RKO (cell line): Measurements from ENCODE around the gene DCTN2.
A peak's percentile ranks its signal among the peaks of the same experiment; 100 is the strongest.

ENCODE experiments used
- DNase-seq: peaks from one replicate; pipeline ENCODE4 v3.0.0-alpha.2; 2016; ENCODE audit warnings: low spot score

The DCTN2 gene

GRCh38 chr12:57549909-57550640, 3.1 kb upstream of the DCTN2 start, which contains the start of gene KIF5A:
TSS of gene KIF5A (plus strand) at chr12:57550044. CDS start at chr12:57550272, 228 bp downstream.
- DNase-seq, result no peak

DNA sequence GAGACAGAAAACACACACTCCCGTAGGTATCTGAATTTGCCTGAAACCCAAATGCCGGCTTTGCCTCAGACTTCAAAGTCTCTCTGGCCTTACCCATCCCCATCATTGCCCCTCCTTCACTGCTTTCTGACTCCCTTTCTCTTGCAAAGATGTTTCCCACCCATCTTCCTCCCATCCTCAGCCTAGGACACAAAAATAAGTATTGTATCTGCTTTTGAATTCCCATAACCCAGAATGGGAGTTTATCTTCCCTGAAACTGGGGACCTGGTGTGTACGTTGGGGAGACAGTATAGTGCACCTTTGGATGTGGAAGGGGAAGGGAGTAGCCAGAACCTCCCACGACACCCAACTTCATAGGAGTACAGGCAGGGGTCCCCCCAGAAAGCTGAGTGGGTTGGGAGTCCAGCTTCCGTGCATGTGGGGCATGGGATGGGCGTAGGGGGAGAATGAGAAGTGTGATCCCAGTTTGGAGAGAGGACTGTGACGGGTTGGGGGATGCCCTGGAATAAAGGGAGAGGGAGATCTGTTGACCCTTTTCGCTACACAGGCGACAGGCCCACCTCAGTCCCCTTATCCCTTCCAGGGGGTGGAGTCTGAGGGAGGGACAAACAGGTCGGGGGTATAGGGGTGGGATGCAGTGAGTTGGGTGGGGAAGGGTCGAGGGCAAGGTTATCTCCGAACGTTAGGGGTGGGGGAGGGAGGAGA, 2.4 kb upstream of the DCTN2 start:
- no peak for DNase-seq

DNA sequence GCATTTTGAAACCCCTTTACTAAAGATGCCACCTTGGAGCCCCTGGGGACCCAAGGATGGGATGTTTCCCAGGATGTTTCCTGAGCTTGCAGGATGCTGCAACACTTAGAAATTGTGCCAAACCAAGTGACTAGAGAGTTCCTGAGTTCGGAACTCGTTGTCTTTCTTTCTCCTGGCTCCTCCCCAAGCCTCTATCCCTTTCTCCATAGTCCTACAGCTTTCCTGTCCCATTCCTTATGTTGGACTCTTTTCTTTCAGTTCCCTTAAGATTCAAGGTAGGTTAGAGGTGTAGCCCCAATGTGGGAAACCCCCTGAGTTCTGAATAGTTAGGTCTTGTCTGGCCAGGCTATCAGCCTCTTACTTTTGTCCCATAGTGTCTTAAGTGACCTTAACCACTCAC, 1.5 kb upstream of the DCTN2 start:
- no peak for DNase-seq

DNA sequence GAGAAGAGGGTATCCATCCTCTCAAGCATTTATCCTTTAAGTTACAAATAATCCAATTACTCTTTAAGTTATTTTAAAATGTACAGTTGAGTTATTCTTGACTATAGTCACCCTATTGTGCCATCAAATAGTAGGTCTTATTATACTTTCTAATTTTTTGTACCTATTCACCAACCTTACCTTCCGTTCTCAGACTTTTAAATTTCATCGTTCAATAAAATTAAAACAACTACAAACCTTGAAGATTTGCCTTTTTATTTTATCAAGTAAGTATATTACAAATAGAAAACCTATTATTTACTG, 972 bp upstream of the DCTN2 start:
- DNase-seq, result no peak

GRCh38 chr12:57547288-57548012, 458 bp upstream of the DCTN2 start:
- DNase-seq, result no peak

GRCh38 chr12:57545809-57546437, 1.1 kb downstream of the DCTN2 start:
- peak; percentile 79 for DNase-seq

- DNase-seq, result no peak
These were observed 3.4 kb downstream of the DCTN2 start for GRCh38 chr12:57543581-57543980.

GRCh38 chr12:57541717-57542116, 5.3 kb downstream of the DCTN2 start:
- no peak for DNase-seq

GRCh38 chr12:57541001-57541400, 6.0 kb downstream of the DCTN2 start:
- no peak for DNase-seq

GRCh38 chr12:57539134-57539768, 7.7 kb downstream of the DCTN2 start:
- DNase-seq, result no peak

DNA sequence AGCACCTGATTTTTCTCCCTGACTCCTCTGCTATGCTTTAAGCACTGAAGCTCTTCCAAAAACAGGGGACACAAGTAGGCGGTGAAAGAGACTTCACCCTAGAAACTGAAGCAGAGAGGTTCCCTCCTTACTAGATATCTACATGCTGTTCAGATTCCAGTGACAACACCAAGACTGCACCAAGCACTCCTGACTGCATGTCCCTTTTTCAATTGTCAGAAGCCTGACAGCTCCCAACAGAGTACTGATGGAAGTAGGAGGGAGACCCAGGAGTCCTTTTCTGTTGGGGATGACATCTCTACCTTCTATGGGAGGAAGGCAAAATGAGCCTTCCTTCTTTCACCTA, 10.4 kb downstream of the DCTN2 start:
- no peak for DNase-seq

GRCh38 chr12:57535764-57536596, 11.0 kb downstream of the DCTN2 start:
- no peak for DNase-seq

DNA sequence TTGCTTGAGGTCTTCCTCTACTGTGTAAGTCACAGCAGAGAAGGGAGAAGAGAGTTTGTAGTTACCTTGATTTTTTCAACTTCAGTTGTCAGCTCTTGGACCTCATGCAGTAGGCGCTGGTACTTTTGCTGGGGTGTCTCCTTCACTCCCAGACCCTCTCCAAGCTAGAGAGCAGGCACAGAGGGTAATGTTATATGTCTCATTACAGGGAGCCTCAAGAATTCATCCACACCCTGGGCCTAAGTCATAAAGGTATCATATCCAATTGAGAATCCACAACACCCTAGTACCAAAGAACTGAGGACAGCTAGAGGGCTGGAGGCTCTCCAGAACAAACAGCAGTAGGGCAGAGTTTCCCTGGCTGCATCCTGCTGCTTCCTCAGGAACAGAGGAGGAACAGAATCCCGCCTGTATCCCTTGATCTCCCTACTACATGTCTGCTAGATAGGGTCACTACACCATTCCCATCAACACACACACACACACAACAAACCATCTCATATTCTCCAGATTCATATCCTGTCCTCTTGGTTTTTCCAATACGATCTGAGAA, 11.9 kb downstream of the DCTN2 start:
- no peak for DNase-seq

DNA sequence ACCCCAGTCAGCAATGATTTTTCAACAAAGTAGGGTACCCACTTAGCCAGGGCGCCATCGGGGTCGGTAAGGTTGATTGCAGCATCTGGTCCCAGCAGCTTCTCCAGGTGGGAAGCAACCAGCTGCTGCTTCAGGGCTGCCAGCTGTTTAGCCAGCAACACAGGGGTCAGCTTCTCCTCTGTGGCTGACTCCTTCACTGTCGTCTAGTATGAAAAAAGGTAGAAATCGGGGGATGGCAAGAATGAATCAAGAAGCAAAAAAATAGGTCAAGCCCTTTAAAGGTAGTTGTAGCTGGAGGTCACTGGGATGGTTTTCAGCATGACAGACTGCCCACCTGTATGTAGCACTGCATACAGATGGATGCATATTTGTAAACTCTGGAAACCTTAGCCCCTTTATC, 12.7 kb downstream of the DCTN2 start:
- DNase-seq, result no peak

- no peak for DNase-seq
These were observed 13.9 kb downstream of the DCTN2 start for GRCh38 chr12:57533108-57533507.

GRCh38 chr12:57531836-57532235, 15.2 kb downstream of the DCTN2 start:
- no peak for DNase-seq

- DNase-seq, result no peak
These were observed 16.4 kb downstream of the DCTN2 start for GRCh38 chr12:57530396-57531142.

DNA sequence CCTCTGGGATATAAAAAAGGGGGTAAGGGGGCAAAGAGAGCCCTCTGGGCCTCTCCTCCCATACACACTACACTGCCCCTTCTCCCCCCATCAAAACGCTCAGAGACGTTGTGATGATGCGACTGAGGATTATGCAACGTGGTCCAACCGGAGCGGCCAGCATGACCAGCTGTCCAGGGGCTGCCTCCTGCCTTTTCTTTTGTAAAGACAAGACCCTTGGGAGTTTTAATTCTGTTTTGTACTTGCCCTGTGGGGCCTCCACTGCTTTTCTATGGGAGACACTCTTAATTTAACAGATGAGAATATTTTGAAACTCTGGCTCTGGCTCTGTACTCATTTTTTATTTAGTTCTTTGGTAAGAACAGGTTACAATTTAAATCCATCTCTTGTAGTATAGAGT, 17.2 kb downstream of the DCTN2 start:
- no peak for DNase-seq

DNA sequence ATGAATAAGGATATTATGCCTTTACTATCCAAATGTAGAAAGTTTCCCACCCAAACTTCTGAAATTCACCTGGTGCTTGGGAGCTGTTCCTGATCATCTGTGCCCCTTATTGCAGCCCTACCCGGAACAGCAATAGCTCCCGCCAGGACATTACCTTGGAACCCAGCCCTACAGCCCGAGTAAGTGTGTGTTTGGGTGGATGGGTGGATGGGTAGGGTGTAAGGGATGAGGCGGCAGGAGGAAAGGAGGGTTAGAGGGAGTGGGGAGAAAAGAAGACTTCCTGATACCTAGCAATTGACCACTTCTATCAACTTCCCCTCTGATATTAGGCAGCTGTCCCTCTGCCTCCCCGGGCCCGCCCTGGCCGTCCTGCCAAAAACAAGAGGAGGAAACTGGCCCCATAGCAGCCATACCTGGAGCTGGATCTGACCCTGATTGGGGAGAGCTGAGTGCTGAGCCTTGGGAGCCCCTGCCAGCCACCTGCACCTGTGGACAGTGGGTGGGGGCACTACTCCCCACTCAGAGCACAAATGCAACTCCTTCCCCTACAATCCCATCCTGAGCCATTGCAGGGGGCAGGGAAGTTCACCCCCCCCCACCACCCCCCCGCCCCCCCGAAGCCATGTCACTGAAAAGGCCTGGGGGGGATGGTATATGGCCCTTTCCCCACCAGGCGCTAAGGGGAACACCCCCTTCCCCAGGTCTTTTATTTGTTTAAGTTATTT, 18.0 kb downstream of the DCTN2 start:
- no peak for DNase-seq

GRCh38 chr12:57528176-57528575, 18.8 kb downstream of the DCTN2 start:
- no peak for DNase-seq
